Measurements from ENCODE around the gene SYCP1.
A peak's percentile ranks its signal among the peaks of the same experiment; 100 is the strongest.
"Not testable (repeated sequence)": the region's sequence is repeated elsewhere in the genome, so short reads cannot be mapped to it uniquely, and the experiment has no call there.

Gene SYCP1

DNA sequence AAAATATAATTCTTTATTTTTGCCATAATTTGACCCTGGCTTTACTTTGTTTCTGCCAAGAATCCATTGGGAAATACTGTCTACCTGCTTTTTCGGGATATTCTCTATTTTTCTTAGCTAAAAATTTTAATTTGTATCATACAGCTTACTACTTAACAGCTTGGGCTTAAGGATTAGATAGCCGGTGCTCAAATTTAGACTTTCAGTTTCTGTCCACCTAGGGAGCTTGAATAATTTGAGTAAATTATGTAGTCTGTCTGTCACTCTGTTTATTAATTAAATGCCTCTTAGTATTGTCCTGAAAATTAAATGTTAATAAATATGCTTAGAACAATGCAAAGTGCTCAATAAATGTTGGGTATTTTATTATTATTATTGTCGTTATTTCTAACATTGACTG lies 6.7 kb downstream of the SYCP1 start:
- H3K4me3 ChIP-seq (ENCODE audit: low read depth, low read length) = no peak overlapping the region
- peaks cover 45% of the 10 kb centered on the region for H3K27me3 ChIP-seq (ENCODE audit: insufficient read depth, low read length)
- H3K79me2 ChIP-seq (ENCODE audit: control insufficient read depth, insufficient read depth, low read length, unreplicated experiment) = no peaks in the 10 kb centered on the region
- no peaks in the 10 kb centered on the region for H3K36me3 ChIP-seq (ENCODE audit: insufficient read depth, low read length)
- H2AFZ ChIP-seq (ENCODE audit: low read length, unreplicated experiment) = no peak overlapping the region
- H3K4me1 ChIP-seq (ENCODE audit: control insufficient read depth, insufficient read depth, low read length, unreplicated experiment) = no peaks in the 10 kb centered on the region
- H3K27ac ChIP-seq (ENCODE audit: low read depth, low read length) = no peak overlapping the region

DNA sequence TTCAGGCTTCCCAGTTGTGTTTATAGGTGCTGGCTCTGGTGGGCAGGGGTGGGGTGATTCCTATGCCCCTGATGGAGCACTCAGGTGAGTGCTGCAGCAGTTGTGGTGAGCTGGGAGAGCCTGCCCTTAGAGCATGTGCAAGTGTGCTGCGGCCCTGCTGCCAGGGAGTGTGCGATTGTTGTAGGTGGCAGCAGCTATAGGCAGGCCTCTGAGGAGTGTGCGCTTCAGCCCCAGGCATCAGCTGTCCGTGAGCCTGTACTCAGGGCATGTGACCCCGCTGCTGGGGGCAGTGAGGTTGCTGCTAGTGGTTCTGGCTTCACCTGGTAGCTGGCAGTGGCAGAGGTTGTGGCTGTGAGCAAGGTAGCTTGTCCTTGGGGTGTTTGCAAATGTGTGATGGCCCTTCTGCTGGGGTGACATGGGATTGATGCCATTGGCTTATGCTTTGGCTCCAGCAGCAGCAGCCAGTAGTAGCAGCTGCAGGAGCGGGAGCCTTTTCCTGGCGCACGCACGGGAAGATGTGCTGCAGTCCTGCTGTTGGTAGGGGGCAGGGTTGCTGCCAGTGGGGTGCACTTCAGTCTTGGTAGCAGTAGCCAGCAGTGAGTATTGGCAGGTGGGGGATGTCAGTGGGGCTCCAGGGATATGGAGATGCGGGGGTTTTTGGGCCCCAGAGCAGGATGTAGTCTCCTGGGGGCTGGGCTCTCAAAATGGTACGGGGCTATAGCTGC lies 37.7 kb downstream of the SYCP1 start:
- Histone ChIP-seq H2AFZ (ENCODE audit: low read length, unreplicated experiment) (no peak overlapping the region), H3K27ac (ENCODE audit: low read depth, low read length) (no peak overlapping the region), H3K36me3 (ENCODE audit: insufficient read depth, low read length) (no peaks in the 10 kb centered on the region), H3K27me3 (ENCODE audit: insufficient read depth, low read length) (peaks cover 61% of the 10 kb centered on the region), H3K4me3 (ENCODE audit: low read depth, low read length) (no peak overlapping the region), H3K4me1 (ENCODE audit: control insufficient read depth, insufficient read depth, low read length, unreplicated experiment) (no peaks in the 10 kb centered on the region), H3K79me2 (ENCODE audit: control insufficient read depth, insufficient read depth, low read length, unreplicated experiment) (no peaks in the 10 kb centered on the region)

DNA sequence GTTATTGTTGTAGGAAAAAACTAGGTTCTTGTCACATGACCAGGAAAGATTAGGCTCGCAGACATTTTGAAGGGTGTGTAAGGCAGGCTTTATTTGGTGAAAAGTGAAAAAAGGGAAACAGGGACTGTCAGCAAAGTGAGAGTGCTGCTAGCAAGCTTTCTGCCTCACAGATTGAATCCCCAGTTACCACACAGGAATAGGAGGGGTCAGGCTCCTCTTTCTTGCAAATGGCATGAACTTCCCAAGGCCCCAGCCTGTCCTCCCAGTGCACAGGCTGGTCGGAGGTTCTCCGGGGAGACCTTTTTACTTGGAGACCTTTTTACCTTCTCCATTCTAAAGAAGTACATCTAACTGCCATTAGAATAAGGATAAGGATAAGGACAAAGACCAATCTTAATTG lies 42.1 kb downstream of the SYCP1 start:
- Histone ChIP-seq H3K4me3 (ENCODE audit: low read depth, low read length) (no peak overlapping the region), H3K27me3 (ENCODE audit: insufficient read depth, low read length) (peaks cover 81% of the 10 kb centered on the region), H2AFZ (ENCODE audit: low read length, unreplicated experiment) (no peak overlapping the region), H3K27ac (ENCODE audit: low read depth, low read length) (no peak overlapping the region), H3K36me3 (ENCODE audit: insufficient read depth, low read length) (no peaks in the 10 kb centered on the region), H3K4me1 (ENCODE audit: control insufficient read depth, insufficient read depth, low read length, unreplicated experiment) (no peaks in the 10 kb centered on the region), H3K79me2 (ENCODE audit: control insufficient read depth, insufficient read depth, low read length, unreplicated experiment) (no peaks in the 10 kb centered on the region)

DNA sequence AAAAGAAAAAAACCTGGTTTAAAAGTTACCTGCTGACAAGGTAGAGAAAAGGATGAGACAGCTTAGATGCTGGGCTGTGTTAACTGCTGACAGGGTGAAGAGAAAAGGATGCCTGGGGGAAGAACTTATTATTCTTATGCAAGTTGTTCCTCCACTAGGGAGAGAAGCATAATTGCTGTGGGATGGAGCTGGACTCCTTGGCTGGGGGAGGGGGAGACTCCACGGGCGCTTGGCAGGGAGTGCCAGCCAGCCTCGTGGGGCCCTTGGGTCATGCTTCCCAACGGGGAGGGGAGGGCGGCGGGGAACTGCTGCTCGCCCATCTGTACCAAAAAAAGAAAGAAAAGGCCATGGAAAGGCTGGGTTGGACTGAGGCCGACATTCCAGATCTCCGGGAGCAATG lies 47.2 kb downstream of the SYCP1 start:
- peak overlapping the region; percentile 41 for H2AFZ ChIP-seq (ENCODE audit: low read length, unreplicated experiment)
- no peaks in the 10 kb centered on the region for H3K79me2 ChIP-seq (ENCODE audit: control insufficient read depth, insufficient read depth, low read length, unreplicated experiment)
- H3K36me3 ChIP-seq (ENCODE audit: insufficient read depth, low read length) = no peaks in the 10 kb centered on the region
- H3K27ac ChIP-seq (ENCODE audit: low read depth, low read length) = no peak overlapping the region
- H3K27me3 ChIP-seq (ENCODE audit: insufficient read depth, low read length) = peaks cover 56% of the 10 kb centered on the region
- peak overlapping the region; percentile 61 for H3K4me3 ChIP-seq (ENCODE audit: low read depth, low read length)
- H3K4me1 ChIP-seq (ENCODE audit: control insufficient read depth, insufficient read depth, low read length, unreplicated experiment) = no peaks in the 10 kb centered on the region

DNA sequence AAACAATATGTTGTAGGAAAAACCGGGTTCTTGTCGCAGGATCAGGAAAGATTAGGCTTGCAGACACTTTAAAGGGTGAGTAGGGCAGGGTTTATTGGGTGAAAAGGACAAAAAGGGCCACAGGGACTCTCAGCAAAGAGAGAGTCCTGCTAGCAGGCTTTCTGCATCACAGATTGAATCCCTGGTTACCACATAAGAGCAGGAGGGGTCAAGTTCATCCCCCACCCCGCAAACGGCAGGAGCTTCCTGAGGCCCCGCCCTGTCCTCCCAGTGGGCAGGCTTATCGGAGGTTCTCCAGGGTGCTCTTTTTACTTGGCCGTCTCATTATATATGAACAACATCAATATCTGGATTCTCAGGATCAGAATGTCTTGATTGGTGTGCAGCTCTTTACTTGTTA lies 47.7 kb downstream of the SYCP1 start:
- no peaks in the 10 kb centered on the region for H3K4me1 ChIP-seq (ENCODE audit: control insufficient read depth, insufficient read depth, low read length, unreplicated experiment)
- no peaks in the 10 kb centered on the region for H3K79me2 ChIP-seq (ENCODE audit: control insufficient read depth, insufficient read depth, low read length, unreplicated experiment)
- H3K36me3 ChIP-seq (ENCODE audit: insufficient read depth, low read length) = no peaks in the 10 kb centered on the region
- no peak overlapping the region for H3K27ac ChIP-seq (ENCODE audit: low read depth, low read length)
- peak overlapping the region; percentile 61 for H3K4me3 ChIP-seq (ENCODE audit: low read depth, low read length)
- H2AFZ ChIP-seq (ENCODE audit: low read length, unreplicated experiment) = peak overlapping the region; percentile 41
- peaks cover 56% of the 10 kb centered on the region for H3K27me3 ChIP-seq (ENCODE audit: insufficient read depth, low read length)

DNA sequence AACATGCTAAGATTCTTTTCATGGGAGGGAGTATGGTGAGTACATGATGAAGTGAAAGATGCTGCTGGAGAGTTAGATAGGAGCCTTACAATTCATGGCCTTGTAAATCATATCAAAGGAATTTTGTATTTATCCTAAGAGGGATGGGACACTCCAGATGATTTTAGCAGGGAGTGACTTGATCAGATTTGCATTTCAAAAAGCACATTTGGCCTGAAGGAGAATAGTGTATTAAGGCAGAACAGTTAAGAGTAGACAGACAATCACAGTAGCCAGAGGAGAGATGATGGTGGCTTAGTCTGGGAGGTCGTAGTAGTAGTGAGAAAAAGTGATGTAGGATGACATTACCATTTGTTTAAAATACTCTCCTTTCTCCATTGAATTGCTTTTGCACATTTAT lies 48.8 kb downstream of the SYCP1 start:
- Histone ChIP-seq H3K36me3 (ENCODE audit: insufficient read depth, low read length) (no peaks in the 10 kb centered on the region), H3K4me1 (ENCODE audit: control insufficient read depth, insufficient read depth, low read length, unreplicated experiment) (no peaks in the 10 kb centered on the region), H2AFZ (ENCODE audit: low read length, unreplicated experiment) (no peak overlapping the region), H3K27ac (ENCODE audit: low read depth, low read length) (no peak overlapping the region), H3K4me3 (ENCODE audit: low read depth, low read length) (no peak overlapping the region), H3K79me2 (ENCODE audit: control insufficient read depth, insufficient read depth, low read length, unreplicated experiment) (no peaks in the 10 kb centered on the region), H3K27me3 (ENCODE audit: insufficient read depth, low read length) (peaks cover 54% of the 10 kb centered on the region)

DNA sequence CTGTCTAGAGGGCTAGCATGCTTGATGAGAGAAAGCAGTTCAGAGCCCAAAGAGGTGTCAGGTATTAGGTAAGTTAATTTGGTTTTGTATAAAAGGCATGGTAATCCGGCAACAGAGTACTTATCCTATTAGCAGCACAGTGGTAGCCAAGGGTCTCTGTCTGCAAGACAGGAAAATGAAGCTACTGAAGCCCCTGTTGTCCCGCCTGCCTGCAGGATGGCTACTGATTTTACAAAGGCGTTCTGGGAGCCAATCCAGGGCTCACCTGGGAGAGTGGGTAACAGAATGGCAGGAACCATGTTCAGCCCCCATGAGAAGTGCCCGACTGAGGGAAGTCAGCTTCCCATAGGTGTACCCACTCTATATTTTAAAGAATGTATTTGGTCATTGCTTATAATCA lies 61.1 kb downstream of the SYCP1 start:
- not testable (repeated sequence) for H3K4me1 ChIP-seq (ENCODE audit: control insufficient read depth, insufficient read depth, low read length, unreplicated experiment); H3K27ac ChIP-seq (ENCODE audit: low read depth, low read length); H3K4me3 ChIP-seq (ENCODE audit: low read depth, low read length); H3K36me3 ChIP-seq (ENCODE audit: insufficient read depth, low read length); H2AFZ ChIP-seq (ENCODE audit: low read length, unreplicated experiment); H3K79me2 ChIP-seq (ENCODE audit: control insufficient read depth, insufficient read depth, low read length, unreplicated experiment)
- peaks cover 78% of the 10 kb centered on the region for H3K27me3 ChIP-seq (ENCODE audit: insufficient read depth, low read length)

DNA sequence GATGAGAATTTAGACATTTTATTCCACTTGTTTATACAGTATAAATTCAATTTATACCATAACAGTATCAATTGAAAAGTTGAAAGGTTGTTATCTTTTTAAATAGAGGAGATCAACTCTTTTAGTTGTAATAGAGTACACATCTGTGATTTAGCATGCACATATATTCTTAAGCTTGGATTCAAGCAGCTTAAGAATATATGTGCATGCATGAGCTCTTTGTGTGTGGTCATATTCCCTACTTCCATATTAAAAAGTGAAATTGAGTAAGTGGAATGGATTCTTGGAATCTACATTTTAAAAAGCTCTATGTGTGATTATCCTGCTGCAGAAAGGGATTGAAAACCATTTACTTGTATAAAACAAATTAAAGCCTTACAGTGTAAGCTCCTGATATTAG lies 71.9 kb downstream of the SYCP1 start:
- no peaks in the 10 kb centered on the region for H3K36me3 ChIP-seq (ENCODE audit: insufficient read depth, low read length)
- H3K4me3 ChIP-seq (ENCODE audit: low read depth, low read length) = no peak overlapping the region
- H3K27me3 ChIP-seq (ENCODE audit: insufficient read depth, low read length) = peaks cover 36% of the 10 kb centered on the region
- no peak overlapping the region for H2AFZ ChIP-seq (ENCODE audit: low read length, unreplicated experiment)
- H3K27ac ChIP-seq (ENCODE audit: low read depth, low read length) = no peak overlapping the region
- H3K79me2 ChIP-seq (ENCODE audit: control insufficient read depth, insufficient read depth, low read length, unreplicated experiment) = no peaks in the 10 kb centered on the region
- no peaks in the 10 kb centered on the region for H3K4me1 ChIP-seq (ENCODE audit: control insufficient read depth, insufficient read depth, low read length, unreplicated experiment)

DNA sequence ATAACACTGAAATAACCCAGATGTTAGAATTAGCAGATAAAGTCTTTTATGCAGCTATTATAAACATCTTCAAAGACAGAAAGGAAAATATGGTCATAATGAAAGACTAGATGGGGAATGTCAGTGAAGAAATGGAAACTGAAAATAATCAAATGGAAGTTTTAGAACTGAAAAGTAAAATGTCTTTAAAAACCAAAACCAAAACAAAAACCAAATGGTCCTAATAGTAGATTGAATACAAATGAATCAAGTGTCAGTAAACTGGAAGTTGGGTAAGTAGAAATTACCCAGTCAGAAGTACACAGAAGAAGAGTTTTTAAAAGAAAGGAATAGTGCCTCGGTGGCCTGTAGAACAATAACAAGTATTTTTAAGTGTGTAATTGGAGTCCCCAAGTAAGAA lies 72.7 kb downstream of the SYCP1 start:
- Histone ChIP-seq H3K27ac (ENCODE audit: low read depth, low read length) (no peak overlapping the region), H3K36me3 (ENCODE audit: insufficient read depth, low read length) (no peaks in the 10 kb centered on the region), H3K4me1 (ENCODE audit: control insufficient read depth, insufficient read depth, low read length, unreplicated experiment) (no peaks in the 10 kb centered on the region), H2AFZ (ENCODE audit: low read length, unreplicated experiment) (no peak overlapping the region), H3K79me2 (ENCODE audit: control insufficient read depth, insufficient read depth, low read length, unreplicated experiment) (no peaks in the 10 kb centered on the region), H3K4me3 (ENCODE audit: low read depth, low read length) (no peak overlapping the region), H3K27me3 (ENCODE audit: insufficient read depth, low read length) (peaks cover 40% of the 10 kb centered on the region)

DNA sequence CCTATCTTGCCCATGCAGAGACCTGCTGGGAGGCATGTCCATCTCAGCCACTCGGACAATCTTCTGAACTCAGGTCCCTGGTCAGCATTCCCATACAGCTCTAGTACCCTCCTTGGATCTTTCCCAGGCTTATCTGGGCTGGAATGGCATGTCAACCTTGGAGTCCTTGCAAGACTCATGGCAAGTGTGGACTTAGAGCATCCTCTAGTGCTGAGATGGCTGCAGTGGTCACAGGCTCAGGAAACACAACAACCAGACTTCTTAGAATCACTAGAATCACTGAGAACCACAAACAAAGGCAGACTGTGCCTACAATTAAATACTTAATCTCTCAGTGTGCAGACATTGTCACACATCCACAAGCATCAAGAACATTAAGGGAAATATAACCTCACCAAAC lies 101.9 kb downstream of the SYCP1 start:
- H3K27ac ChIP-seq (ENCODE audit: low read depth, low read length) = no peak overlapping the region
- H3K4me1 ChIP-seq (ENCODE audit: control insufficient read depth, insufficient read depth, low read length, unreplicated experiment) = no peaks in the 10 kb centered on the region
- no peak overlapping the region for H2AFZ ChIP-seq (ENCODE audit: low read length, unreplicated experiment)
- no peaks in the 10 kb centered on the region for H3K36me3 ChIP-seq (ENCODE audit: insufficient read depth, low read length)
- H3K27me3 ChIP-seq (ENCODE audit: insufficient read depth, low read length) = peaks cover 57% of the 10 kb centered on the region
- no peak overlapping the region for H3K4me3 ChIP-seq (ENCODE audit: low read depth, low read length)
- no peaks in the 10 kb centered on the region for H3K79me2 ChIP-seq (ENCODE audit: control insufficient read depth, insufficient read depth, low read length, unreplicated experiment)

DNA sequence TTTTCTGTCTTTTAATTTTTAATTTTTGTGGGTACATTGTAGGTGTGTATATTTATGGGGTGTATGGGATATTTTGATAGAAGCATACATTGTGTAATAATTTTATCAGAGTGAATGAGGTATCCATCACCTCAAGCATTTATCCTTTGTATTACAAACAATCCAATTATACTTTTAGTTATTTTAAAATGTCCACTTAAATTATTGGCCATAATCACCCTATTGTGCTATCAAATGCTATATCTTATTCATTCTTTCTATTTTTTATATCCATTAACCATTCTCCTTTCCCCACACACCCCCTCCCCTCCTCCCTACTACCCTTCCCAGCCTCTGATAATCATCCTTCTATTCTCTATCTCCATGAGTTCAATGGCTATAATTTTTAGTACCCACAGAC lies 104.8 kb downstream of the SYCP1 start:
- Histone ChIP-seq H3K36me3 (ENCODE audit: insufficient read depth, low read length) (no peaks in the 10 kb centered on the region), H3K79me2 (ENCODE audit: control insufficient read depth, insufficient read depth, low read length, unreplicated experiment) (no peaks in the 10 kb centered on the region), H3K27me3 (ENCODE audit: insufficient read depth, low read length) (peaks cover 65% of the 10 kb centered on the region), H2AFZ (ENCODE audit: low read length, unreplicated experiment) (no peak overlapping the region), H3K4me3 (ENCODE audit: low read depth, low read length) (no peak overlapping the region), H3K27ac (ENCODE audit: low read depth, low read length) (no peak overlapping the region), H3K4me1 (ENCODE audit: control insufficient read depth, insufficient read depth, low read length, unreplicated experiment) (no peaks in the 10 kb centered on the region)
